ENCODE data around the gene CALHM5. TPM values are rescaled to one million over a fixed set of nuclear protein-coding genes. Genes with fewer than 3 reads are reported as not detected.

CALHM5 gene
- total RNA-seq, 1 experiment from 2014 or later: not detected

DNA sequence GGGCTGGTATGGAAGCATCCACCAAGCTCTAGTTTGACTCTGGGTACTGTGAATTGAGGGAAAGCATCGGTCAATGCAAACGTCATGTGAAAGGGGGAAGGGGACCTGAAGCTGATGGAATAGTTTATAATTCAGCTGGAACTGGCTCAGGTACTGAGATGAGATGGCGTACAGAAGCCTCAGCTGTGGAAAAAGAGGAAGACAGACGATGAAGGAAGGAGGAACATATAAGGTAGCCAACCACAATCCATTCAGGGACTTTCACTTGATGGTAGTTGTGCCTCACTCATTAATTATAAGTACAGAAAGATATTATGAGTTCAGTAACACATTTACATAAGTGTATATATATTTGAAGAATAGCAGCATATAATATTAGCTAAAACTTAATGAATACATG, 2.7 kb downstream of the CALHM5 start:
- no TSS peak for BruUV-seq (replicated peaks)
- 0 out of 2 replicates have a peak, but pooled peaks cover 4% of the 10 kb centered on the region for H3K4me1 ChIP-seq (ENCODE audit: control insufficient read depth, insufficient read depth, low read length)
- in situ Hi-C loops (cut with HindIII; ENCODE audit: low pct_unique_long_range_greater_than_20kb, low sequenced_read_pairs): no loop called here
- no peak for ATAC-seq
- no peak overlapping the region for H3K27ac ChIP-seq (ENCODE audit: low read length)
- no peaks in the 10 kb centered on the region for H3K36me3 ChIP-seq (ENCODE audit: control insufficient read depth, insufficient read depth, low read length)
- peaks cover 29% of the 10 kb centered on the region; the same call in 1 of the 2 replicates for H3K27me3 ChIP-seq (ENCODE audit: control insufficient read depth, insufficient read depth, low read length)
- POLR2A ChIA-PET: no interaction called here
- TF ChIP-seq, protein P1, sequence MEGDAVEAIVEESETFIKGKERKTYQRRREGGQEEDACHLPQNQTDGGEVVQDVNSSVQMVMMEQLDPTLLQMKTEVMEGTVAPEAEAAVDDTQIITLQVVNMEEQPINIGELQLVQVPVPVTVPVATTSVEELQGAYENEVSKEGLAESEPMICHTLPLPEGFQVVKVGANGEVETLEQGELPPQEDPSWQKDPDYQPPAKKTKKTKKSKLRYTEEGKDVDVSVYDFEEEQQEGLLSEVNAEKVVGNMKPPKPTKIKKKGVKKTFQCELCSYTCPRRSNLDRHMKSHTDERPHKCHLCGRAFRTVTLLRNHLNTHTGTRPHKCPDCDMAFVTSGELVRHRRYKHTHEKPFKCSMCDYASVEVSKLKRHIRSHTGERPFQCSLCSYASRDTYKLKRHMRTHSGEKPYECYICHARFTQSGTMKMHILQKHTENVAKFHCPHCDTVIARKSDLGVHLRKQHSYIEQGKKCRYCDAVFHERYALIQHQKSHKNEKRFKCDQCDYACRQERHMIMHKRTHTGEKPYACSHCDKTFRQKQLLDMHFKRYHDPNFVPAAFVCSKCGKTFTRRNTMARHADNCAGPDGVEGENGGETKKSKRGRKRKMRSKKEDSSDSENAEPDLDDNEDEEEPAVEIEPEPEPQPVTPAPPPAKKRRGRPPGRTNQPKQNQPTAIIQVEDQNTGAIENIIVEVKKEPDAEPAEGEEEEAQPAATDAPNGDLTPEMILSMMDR (IDR thresholded peaks at IDR 0.05): no peak
- TF ChIP-seq SIN3A (IDR thresholded peaks at IDR 0.05; ENCODE audit: borderline replicate concordance, insufficient read depth, low read depth, low read length) (no peak), TCF7L2 (IDR thresholded peaks at IDR 0.05; ENCODE audit: low read depth, low read length) (no peak), POLR2AphosphoS5 (IDR thresholded peaks at IDR 0.05; ENCODE audit: low read depth, low read length) (no peak)
- TF ChIP-seq, protein P2, sequence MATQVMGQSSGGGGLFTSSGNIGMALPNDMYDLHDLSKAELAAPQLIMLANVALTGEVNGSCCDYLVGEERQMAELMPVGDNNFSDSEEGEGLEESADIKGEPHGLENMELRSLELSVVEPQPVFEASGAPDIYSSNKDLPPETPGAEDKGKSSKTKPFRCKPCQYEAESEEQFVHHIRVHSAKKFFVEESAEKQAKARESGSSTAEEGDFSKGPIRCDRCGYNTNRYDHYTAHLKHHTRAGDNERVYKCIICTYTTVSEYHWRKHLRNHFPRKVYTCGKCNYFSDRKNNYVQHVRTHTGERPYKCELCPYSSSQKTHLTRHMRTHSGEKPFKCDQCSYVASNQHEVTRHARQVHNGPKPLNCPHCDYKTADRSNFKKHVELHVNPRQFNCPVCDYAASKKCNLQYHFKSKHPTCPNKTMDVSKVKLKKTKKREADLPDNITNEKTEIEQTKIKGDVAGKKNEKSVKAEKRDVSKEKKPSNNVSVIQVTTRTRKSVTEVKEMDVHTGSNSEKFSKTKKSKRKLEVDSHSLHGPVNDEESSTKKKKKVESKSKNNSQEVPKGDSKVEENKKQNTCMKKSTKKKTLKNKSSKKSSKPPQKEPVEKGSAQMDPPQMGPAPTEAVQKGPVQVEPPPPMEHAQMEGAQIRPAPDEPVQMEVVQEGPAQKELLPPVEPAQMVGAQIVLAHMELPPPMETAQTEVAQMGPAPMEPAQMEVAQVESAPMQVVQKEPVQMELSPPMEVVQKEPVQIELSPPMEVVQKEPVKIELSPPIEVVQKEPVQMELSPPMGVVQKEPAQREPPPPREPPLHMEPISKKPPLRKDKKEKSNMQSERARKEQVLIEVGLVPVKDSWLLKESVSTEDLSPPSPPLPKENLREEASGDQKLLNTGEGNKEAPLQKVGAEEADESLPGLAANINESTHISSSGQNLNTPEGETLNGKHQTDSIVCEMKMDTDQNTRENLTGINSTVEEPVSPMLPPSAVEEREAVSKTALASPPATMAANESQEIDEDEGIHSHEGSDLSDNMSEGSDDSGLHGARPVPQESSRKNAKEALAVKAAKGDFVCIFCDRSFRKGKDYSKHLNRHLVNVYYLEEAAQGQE (IDR thresholded peaks at IDR 0.05; ENCODE audit: insufficient read depth in 1 of 2, low read depth in 2 of 2, low read length in 1 of 2): no peak
- intact Hi-C loops (cut with micrococcal nuclease; ENCODE audit: unreplicated experiment): no loop called here
- no peaks in the 10 kb centered on the region for H3K9me3 ChIP-seq (ENCODE audit: control insufficient read depth, insufficient read depth, low read depth, low read length)
- DNase-seq (ENCODE audit: low read depth, low spot score): no peak
- H3K4me3 ChIP-seq (ENCODE audit: low read depth in 2 of 2, low read length in 2 of 2): no peak overlapping the region
- CTCF ChIA-PET: no interaction called here

GRCh38 chr6:116515141-116515540, 3.7 kb downstream of the CALHM5 start:
- TF ChIP-seq, protein P2 (IDR thresholded peaks at IDR 0.05; ENCODE audit: insufficient read depth in 1 of 2, low read depth in 2 of 2, low read length in 1 of 2): no peak
- TF ChIP-seq POLR2AphosphoS5 (IDR thresholded peaks at IDR 0.05; ENCODE audit: low read depth, low read length): no peak
- TF ChIP-seq, protein P1 (IDR thresholded peaks at IDR 0.05): no peak
- no peak for TF ChIP-seq SIN3A (IDR thresholded peaks at IDR 0.05; ENCODE audit: borderline replicate concordance, insufficient read depth, low read depth, low read length)
- no peak for TF ChIP-seq TCF7L2 (IDR thresholded peaks at IDR 0.05; ENCODE audit: low read depth, low read length)
- H3K27ac ChIP-seq (ENCODE audit: low read length): no peak overlapping the region
- in situ Hi-C loops (cut with HindIII; ENCODE audit: low pct_unique_long_range_greater_than_20kb, low sequenced_read_pairs): no loop called here
- no TSS peak for BruUV-seq (replicated peaks)
- H3K4me1 ChIP-seq (ENCODE audit: control insufficient read depth, insufficient read depth, low read length): 0 out of 2 replicates have a peak, but pooled peaks cover 4% of the 10 kb centered on the region
- H3K4me3 ChIP-seq (ENCODE audit: low read depth in 2 of 2, low read length in 2 of 2): no peak overlapping the region
- CTCF ChIA-PET: no interaction called here
- POLR2A ChIA-PET: no interaction called here
- peaks cover 32% of the 10 kb centered on the region for H3K27me3 ChIP-seq (ENCODE audit: control insufficient read depth, insufficient read depth, low read length)
- DNase-seq (ENCODE audit: low read depth, low spot score): no peak
- no peak for ATAC-seq
- no peaks in the 10 kb centered on the region for H3K9me3 ChIP-seq (ENCODE audit: control insufficient read depth, insufficient read depth, low read depth, low read length)
- no peaks in the 10 kb centered on the region for H3K36me3 ChIP-seq (ENCODE audit: control insufficient read depth, insufficient read depth, low read length)
- intact Hi-C loops (cut with micrococcal nuclease; ENCODE audit: unreplicated experiment): no loop called here

All from Panc1 (cell line).